C4-2B (cell line): ENCODE results near the gene KCNJ10.
A peak's percentile ranks its signal among the peaks of the same experiment; 100 is the strongest.

Experiments used
- H3K27ac ChIP-seq: fragments of 450-650 bp; 2 replicates; pipeline ENCODE4 v1.5.1; 2017
- CTCF ChIP-seq: fragments of 450-650 bp; conservative IDR thresholded peaks from 2 replicates; pipeline ENCODE4 v1.5.1; 2017; ENCODE audit warnings: mild to moderate bottlenecking
- ZFX ChIP-seq: fragments of 450-650 bp; IDR thresholded peaks from 2 replicates; pipeline ENCODE4 v1.6.1; 2017

The KCNJ10 gene

DNA sequence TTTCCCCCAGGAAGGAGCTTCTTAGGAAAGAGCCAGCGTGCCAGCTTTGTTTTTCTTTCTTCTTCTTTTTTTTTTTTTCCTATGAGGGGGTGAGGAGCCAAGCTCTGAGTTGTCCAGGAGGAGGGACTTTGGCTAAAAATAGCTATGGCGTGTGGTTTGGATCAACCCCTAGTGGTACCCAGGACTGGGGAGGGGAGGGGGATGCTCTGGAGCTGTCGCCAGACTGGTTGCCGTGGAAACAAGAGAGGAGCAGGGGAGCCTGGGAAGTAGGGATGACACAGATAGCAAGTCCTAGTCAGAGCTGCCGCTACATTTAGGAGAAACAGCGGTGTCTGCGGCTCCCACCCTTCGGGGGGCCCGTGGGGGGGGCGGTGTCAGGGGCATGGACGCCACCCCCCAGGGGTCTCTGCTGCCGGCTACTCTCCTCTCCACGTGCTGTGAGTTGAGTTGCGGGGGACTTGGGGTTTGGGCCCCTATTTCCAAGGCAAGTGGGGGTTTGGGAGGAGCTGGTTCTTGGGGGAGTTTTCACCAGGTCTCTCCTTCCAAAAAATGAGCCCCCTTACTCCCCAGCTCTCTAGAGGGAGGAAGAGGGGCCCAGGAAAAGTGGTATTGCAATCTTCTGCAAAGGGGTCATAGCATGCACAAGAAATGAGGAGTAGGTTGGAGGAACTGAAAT is 11.4 kb upstream of the KCNJ10 start, which contains the start of gene KCNJ9:
KCNJ9 (plus strand) TSS at position 278 of the 676 bp plus-strand sequence. CDS start 2,493 bp downstream, outside the sequence.
- no peak within 1 kb of the TSS for H3K27ac ChIP-seq
- TF ChIP-seq CTCF (no peak), ZFX (no peak)

DNA sequence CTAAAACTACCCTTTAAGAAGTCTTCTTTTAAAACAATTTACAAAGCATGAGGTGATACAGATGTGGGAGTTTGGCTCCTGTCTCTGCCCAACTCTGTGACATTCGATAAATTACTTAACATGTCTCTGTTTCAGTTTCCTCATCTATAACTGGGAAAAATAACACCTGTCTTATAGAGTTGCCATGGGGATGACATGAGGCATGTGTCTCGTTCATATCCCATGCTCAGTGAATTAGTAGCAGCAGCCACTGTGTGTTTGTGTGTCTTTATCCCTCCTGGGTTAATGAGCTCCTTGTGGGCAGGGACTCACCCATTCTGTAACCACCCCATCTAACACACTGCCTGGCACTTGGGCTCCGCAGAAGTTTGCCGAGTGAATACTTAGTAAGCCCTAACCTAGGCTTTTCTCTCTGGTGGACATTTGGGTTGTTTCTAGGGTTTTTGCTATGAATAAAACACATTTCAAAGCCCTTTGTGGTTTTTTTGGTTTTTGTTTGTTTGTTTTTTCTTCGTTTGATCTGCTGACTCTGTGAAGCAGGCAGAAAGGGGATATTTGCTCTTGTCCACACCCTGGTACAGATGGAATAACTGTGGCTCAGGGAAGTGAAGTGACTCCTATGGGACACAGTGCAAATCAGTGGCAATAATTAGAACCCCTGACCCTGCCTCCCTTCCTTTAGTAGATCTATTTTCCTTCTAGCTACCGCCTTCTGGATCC is 10.6 kb upstream of the KCNJ10 start:
- TF ChIP-seq ZFX (no peak), CTCF (no peak)

DNA sequence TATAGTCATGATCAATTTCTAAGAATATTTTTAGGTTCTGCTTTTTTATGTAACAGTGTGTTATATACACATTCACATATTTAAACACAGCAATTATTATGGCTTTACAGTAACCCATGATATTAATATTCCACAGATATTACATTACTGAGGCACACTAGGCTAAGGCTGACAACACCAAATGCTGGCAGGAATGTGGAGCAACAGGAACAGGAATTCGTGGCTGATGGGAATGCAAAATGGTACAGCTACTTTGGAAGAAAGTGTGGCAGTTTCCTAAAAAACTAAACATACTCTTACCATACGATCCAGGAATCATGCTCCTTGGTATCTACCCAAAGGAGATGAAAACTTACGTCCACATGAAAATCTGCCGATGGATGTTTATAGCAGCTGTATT is 9.5 kb upstream of the KCNJ10 start:
- TF ChIP-seq ZFX, result no peak
- TF ChIP-seq CTCF, result no peak
- H3K27ac ChIP-seq, result no peak overlapping the region

More for the DNA sequence above, 10.6 kb upstream of the KCNJ10 start:
- no peak overlapping the region for H3K27ac ChIP-seq

DNA sequence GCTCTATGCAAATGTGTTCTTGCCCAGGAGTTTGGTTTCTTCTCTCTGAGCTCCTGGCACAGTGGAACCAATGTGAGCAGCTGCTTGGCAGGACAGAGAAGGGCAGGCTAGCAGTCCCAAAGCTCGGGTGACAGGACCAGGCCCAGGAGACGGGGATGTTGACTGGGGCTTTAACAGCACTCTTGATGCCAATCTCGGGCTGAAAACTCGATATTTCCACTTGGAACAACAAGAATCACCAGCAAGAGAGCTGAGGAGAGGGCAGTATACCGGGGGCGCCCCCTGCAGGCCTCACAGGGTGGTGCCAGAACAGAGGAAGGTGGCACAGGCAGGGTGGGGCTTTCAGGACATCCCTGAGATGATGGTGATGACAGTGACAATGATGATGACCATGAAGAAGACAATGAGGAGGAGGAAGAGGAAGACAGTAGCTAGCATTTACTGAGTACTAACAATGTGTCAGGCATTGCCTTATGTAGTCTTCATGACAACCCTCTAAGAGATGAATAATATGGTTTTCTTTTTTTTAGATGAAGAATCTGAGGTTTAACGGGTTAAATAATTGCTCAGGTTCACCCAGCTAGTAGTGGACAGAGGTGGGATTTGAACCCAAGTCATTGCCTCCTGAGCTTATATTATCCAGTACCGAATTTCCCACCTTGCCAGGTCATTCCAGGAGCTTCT is 8.7 kb upstream of the KCNJ10 start:
- peak; percentile 95 for TF ChIP-seq CTCF
- no peak for TF ChIP-seq ZFX

GRCh38 chr1:160077486-160077885 is 7.5 kb upstream of the KCNJ10 start:
- H3K27ac ChIP-seq, result no peak overlapping the region
- TF ChIP-seq ZFX (no peak), CTCF (no peak)

More for the DNA sequence above, 8.7 kb upstream of the KCNJ10 start:
- H3K27ac ChIP-seq, result no peak overlapping the region

DNA sequence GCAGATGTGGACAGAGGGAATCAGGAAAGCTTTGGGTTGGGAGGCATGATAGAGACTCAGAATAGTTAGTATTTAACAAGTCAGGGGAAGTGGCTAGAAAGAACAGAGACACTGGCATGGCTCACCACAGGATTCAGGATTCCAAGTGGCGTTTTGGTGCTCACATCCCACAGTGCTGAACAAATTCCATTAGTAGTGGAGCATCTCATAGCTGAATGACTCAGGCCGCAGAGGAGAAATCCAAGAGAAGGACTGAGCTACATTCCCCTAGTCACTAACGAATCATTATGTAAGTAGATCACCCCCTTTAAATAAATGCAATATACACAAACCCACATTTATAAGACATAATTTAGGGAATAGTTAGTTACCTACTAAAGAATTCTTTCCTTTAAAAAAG is 6.3 kb upstream of the KCNJ10 start:
- TF ChIP-seq ZFX, result no peak
- no peak for TF ChIP-seq CTCF
- H3K27ac ChIP-seq, result no peak overlapping the region

GRCh38 chr1:160075836-160076235 is 5.9 kb upstream of the KCNJ10 start:
- H3K27ac ChIP-seq, result no peak overlapping the region
- TF ChIP-seq CTCF, result no peak
- TF ChIP-seq ZFX, result no peak
